Lower leg skin (tissue), 4 donors: Measurements from ENCODE around the gene KRTAP21-1. TPM values are rescaled to one million over a fixed set of nuclear protein-coding genes. Genes with fewer than 3 reads are reported as not detected.
"Not testable (repeated sequence)": the region's sequence is repeated elsewhere in the genome, so short reads cannot be mapped to it uniquely, and the experiment has no call there.

Source experiments
- DNase-seq, 2 donors: peaks; one replicate each; pipeline ENCODE4 v3.0.0-alpha.2; 2019; ENCODE audit warnings: low spot score in 2 of 2
- H3K4me3 ChIP-seq: fragments of 200-600 bp; sonication (generic); 2 replicates; pipeline ENCODE4 v1.5.1; 2017; ENCODE audit warnings: mild to moderate bottlenecking, low read depth; ENCODE audit not compliant: poor library complexity, severe bottlenecking
- CTCF ChIP-seq, 3 donors: fragments of 450-650 bp; IDR thresholded peaks; one replicate each; pipeline ENCODE4 v1.5.1; 2016; ENCODE audit warnings: antibody characterized with exemption in 3 of 3, mild to moderate bottlenecking in 3 of 3, moderate library complexity in 2 of 3
- POLR2A ChIP-seq, 2 donors: fragments of 450-650 bp; IDR thresholded peaks; one replicate each; pipeline ENCODE4 v1.6.1; 2016 to 2017; ENCODE audit warnings: antibody characterized with exemption in 2 of 2, mild to moderate bottlenecking in 1 of 2, moderate library complexity in 1 of 2
- WGBS, 2 donors: methylation state at CpG; one replicate each; pipeline ENCODE4 v1.1.5; 2018; 5-methylcytosine and 5-hydroxymethylcytosine counted together
- intact Hi-C: fragments of 100-400 bp; cut with DNase I; formaldehyde crosslinking; loops from one replicate; pipeline ENCODE4 v1.15.0; 2023; ENCODE audit warnings: low total_unique reads
- total RNA-seq, 4 donors: library from RNA; depleted of rRNA; stranded (reverse); fragments of >200 nt; gene quantifications; one replicate each; pipeline ENCODE4 v1.1.0, GENCODE V29; 2016

KRTAP21-1 gene
- total RNA-seq: not detected

DNA sequence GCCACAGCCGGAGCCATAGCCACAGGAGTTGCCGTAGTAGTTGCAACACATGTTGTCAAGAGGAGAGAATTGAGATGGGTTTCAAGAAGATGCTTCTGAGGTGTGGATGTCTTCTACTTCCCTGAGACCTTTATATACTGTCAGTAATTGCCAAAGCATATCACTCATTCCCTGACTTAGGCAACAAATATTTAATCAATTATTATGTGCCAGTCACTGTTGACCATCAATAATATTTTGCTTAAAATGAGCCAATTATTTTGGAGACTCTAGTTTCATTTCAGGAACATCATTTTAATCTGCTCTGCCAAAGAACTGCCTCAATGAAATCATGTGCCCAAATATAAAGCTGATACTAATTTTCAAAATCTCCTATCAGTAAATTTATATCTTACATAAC lies at the start of gene KRTAP21-1:
TSS of gene KRTAP21-1 (minus strand) at position 101 of the 400 bp plus-strand sequence. CDS start at position 51, 50 bp downstream.
- 92 to 100% methylated on average over 2 of the region's 2 CpGs for WGBS, 2 donors
- DNase-seq, intact Hi-C loops, H3K4me3 ChIP-seq: not testable (repeated sequence)

GRCh38 chr21:30800605-30801004 lies 45.4 kb upstream of the KRTAP21-1 start:
- WGBS, 2 donors: 89 to 96% methylated on average over 1 of the region's 1 CpG
- H3K4me3 ChIP-seq: no peak overlapping the region
- intact Hi-C loops: no loop called here
- TF ChIP-seq POLR2A (IDR thresholded peaks at IDR 0.05): no peak
- no peak for TF ChIP-seq CTCF (IDR thresholded peaks at IDR 0.05)
- DNase-seq: no peak

DNA sequence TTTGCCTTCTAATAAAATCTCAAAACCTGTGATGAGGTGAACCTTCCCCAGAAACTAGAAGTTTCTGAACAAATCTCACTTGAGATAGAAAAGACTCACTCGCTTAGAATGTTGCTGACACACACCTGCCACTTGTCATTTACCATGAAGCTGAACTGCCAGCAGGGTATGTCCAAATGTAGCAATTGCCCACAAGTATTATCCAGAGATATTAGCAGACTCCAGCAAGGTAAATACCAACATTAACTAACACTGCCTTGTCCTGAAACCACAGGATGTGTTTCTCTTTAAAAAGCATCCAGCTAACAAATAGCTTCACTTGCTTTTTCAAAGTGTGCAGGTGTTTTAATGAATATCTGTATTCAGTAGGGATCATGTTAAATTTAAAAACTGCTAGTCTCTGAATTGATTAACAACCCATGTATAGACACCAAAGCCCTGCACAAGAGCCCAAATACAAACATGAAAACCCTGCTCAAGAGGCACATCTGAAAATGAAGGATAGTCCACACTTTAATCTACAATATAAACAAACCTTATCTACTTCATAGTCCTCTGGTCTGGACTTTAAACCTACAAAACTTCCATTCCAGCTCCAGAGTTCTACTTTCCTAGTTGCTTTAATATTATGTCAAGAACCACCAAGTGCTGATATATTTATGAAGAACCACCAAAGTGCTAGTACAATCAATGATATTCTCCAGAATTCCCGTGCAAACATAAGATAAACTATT lies 38.5 kb upstream of the KRTAP21-1 start:
- intact Hi-C loops: no loop called here
- no peak for DNase-seq

GRCh38 chr21:30779249-30779648 lies 24.0 kb upstream of the KRTAP21-1 start:
- intact Hi-C loops: no loop called here
- TF ChIP-seq POLR2A (IDR thresholded peaks at IDR 0.05): no peak
- TF ChIP-seq CTCF (IDR thresholded peaks at IDR 0.05): no peak
- H3K4me3 ChIP-seq: no peak overlapping the region
- no peak for DNase-seq
- 44 to 66% methylated on average over 1 of the region's 1 CpG for WGBS, 2 donors

More for the DNA sequence above, 38.5 kb upstream of the KRTAP21-1 start:
- H3K4me3 ChIP-seq: no peak overlapping the region
- 47 to 82% methylated on average over 2 of the region's 2 CpGs for WGBS, 2 donors
- TF ChIP-seq POLR2A (IDR thresholded peaks at IDR 0.05): no peak
- no peak for TF ChIP-seq CTCF (IDR thresholded peaks at IDR 0.05)

DNA sequence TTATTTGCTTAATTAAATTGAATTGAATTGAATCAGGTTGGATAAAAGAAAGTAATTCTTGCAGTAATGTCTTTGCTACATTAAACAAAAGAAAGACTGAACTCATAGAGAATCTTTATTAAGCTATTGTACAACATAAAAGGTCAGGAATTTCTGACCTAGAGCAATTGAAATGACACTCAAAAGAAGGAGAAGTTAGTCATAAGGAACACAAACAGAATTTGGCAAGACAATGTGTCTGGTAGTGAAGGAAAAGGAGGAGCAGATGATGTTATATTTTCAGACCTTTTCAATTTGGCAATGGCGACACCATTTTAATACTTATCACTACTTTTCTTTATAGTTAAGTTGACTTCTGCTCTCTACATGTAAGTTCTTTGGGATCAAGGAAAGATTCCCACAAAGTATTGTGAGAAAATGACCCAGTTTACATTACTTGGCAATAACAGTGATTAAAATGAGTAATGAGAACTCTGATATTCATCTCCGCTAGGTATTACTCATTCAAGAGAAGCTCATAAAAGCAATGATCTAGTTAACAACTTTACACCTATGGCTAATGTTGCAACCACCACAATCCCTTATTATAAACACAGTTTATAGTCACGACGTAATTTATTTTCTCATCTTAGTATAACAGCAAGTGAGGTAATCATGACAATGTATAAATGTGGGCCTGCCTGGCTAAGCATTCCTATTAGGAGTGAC lies 14.7 kb upstream of the KRTAP21-1 start:
- intact Hi-C loops: no loop called here
- no peak overlapping the region for H3K4me3 ChIP-seq
- 51 to 67% methylated on average over 4 of the region's 4 CpGs for WGBS, 2 donors
- no peak for DNase-seq
- TF ChIP-seq CTCF (IDR thresholded peaks at IDR 0.05): no peak
- no peak for TF ChIP-seq POLR2A (IDR thresholded peaks at IDR 0.05)

- intact Hi-C loops: no loop called here
- TF ChIP-seq CTCF (IDR thresholded peaks at IDR 0.05) (no peak), POLR2A (IDR thresholded peaks at IDR 0.05) (no peak)
- no peak overlapping the region for H3K4me3 ChIP-seq
- 82 to 85% methylated on average over 2 of the region's 2 CpGs for WGBS, 2 donors
- DNase-seq: no peak
Measured at GRCh38 chr21:30760776-30761175, 5.5 kb upstream of the KRTAP21-1 start.
